HG02588 (cell line): ENCODE results near the gene UNC5A.

Experiments used
- ATAC-seq: cut with Tn5 transposase; IDR thresholded peaks from one replicate; pipeline ENCODE4 v1.9.1; 2021; ENCODE audit warnings: mild to moderate bottlenecking, moderate library complexity; ENCODE audit not compliant: unreplicated experiment

The UNC5A gene

DNA sequence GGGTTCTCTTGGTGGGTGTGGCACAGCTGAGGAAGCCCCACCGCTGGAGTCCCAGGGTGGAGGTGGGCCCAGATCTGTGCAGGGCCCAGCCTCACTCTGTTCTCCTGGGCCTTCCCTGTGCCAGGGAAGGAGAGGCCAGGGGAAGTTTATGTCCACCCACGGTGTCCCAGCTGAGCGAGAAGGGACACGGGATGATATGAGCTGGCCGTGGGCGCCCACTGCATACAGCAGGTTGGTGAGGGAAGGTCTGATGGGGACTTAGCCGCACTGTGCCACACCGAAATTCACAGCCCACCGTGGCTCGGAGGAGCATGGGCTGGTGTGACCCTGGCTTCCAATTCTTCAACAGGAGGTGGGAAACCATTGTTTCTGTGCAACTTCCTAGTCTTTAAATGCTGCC, 33.9 kb downstream of the UNC5A start:
- no peak for ATAC-seq

DNA sequence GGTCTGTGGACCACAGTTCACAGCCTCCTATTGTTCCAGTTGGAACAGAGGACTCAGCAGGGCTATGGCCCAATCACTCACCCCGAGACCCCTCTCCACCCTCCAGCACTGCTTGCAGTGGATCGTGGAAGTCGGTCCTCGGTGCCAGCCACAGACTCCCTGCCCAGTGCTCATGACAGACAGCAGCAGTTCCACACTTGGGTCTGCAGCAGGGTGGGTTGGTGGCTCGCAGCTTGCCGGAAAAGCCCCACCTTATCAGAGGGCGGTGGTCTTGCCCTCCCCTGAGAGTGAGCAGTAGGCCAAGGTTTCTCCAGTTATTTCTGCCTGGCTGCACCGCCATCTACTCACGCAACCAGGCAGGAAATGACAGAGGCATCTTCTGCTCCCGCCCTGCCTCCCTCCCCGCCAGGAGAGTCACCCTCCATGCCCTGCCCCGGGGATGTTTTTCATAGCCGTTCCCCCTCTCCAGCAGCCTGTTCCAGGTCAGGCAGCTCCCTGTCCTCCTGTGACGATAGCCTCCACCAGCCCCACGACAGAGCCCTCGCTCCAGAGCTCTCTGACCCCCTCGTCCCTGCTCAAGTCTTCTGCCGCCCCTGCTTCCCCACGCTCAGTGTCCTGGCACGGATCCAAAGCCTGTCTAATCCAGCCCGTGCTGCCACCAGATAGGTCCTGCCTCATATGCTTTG, 34.5 kb downstream of the UNC5A start:
- no peak for ATAC-seq

DNA sequence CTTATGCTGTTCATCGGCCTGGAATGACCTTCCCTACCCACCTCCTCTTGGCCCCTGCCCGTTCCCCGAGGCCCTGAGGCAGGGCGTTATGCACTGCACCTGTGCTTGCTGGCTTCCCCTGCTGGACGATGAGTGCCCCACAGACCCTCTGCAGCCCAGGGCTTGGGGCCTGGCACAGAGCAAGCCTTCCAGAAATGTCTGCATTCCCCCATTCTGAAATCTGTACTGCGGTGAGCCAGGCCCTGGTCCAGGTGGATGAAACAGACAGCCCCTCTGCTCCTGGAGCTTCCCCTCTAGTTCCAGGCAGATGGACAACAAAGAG, 35.0 kb downstream of the UNC5A start:
- ATAC-seq, result no peak

DNA sequence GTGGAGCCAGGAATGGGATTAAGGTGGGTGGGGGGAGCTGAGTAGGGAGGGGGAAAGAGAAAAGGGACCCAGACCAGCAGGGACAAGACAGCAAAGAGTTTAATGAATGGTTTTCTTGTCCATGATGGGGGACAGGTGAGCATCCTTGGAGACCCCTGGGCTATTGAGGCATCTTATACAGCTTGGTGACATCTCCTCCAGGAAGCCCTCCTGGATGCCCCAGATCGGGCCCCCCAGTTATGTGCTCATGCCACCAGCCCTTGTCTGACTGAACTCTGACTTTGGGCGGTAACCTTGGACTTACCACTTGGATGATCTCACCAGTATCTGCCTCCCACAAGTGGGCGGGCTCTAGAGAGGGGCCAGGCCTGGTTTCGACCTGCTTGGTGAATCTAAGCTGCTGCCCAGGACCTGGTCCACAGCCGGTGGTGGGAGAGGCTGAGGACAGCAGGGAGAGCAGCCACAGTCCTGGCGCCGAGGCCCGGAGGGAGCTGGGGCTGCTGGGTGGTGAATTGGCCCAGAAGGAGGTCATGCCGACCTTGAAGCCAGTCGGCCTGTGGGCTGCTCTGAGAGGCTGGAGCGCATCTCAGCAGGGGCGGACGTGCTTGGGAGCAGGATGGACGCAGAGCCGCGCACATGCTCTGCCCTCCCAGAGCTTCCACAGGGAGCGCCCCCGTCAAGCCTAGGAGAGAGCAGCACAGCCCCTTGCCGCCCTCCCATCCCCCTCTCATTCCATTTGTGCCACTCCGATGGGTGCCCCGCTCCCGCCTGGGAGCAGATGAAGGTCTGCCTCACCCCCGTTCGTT, 36.2 kb downstream of the UNC5A start:
- no peak for ATAC-seq

DNA sequence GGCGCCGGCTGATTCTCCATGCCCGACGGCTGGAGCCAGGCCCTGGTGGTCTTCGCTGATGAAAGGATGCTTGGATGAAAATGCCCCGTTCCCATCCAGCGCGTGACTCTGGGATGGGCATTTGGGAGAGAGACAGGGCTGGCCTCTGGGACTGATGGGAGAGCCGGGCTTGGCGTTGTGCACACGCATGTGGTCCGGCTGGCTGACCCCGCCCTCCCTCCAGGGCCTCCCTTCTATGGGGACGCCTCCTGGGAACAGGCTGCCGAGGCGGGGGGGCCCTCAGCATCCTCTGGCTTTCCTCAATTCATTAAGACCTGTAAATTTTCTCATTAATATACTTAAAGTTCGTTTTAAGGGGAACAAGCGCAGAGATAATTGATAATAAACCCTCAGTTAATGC, 36.8 kb downstream of the UNC5A start:
- ATAC-seq, result no peak

DNA sequence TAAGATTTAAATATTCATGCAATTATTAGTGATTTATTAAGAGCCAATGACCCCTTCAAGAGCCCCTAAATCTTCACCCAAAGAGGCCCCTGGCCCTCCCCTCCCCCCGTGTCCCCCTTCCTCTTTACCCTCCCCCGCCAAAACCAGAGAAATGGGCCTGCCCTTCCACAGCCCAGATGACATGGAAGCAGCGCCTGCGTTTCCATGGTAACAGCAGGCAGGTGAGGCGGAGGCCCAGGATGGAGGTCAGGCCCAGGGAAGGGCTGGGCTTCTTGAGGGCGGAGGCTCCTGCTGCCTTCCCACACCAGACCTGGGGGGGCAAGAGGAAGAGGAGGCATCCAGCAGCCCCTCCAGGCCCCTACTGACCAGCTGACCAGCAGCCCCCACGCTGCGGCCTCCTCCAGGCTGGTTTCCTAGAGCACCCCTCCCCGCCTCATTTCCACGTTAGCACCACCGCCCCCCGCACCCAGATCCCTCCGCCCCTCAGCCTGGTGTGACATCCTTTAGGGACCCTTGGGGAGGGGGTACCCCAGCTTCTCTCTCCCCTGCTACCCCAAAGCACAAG, 37.4 kb downstream of the UNC5A start:
- ATAC-seq, result no peak

DNA sequence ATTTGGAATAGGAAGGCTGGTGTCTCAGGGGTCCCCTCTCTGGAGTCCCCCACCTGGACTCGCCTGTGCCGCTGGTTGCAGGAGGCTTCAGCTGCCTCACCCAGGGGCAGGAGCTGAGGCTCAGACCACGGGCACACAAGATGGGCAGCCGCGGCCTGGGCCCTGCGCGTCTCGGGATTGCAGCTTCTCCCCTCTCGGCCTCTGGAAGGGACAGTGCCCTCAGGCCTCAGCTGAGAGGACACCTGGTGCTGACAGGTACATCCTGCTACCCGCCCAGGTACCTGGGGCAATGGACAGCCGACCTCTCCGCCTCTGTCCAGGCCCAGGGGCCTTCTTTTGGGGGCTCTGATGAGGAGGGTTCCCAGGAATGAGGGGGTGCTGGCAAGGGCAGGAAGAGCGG, 38.3 kb downstream of the UNC5A start:
- ATAC-seq, result no peak

DNA sequence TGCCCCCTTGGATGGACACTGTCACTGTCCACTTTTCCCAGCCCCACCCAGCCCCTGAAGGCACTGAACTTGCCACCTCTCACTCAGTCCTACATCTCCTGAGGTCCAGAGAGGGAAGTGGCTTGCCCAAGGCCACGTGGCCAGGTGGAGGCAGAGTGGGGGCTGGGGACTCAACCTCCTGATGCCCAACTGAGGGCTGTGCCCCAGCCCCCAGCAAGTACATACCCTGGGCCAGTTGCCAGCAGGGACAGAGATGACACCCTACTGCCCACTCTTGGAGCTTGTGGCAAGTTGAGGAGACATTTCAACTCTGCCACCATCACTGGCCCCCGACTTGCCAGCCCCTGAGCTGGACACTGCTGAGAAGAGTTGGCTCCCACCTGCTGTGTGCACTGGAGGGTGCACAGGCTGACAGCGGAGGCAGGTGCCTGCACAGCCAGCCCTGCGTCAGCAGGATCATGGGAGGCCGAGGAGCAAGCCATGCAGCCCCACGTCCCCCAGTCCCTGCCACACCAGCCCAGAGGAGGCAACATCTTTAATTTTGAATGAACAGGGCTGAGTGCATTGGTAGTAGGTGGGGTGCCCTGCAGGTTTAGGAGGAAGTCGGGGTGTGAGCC, 39.4 kb downstream of the UNC5A start:
- no peak for ATAC-seq

DNA sequence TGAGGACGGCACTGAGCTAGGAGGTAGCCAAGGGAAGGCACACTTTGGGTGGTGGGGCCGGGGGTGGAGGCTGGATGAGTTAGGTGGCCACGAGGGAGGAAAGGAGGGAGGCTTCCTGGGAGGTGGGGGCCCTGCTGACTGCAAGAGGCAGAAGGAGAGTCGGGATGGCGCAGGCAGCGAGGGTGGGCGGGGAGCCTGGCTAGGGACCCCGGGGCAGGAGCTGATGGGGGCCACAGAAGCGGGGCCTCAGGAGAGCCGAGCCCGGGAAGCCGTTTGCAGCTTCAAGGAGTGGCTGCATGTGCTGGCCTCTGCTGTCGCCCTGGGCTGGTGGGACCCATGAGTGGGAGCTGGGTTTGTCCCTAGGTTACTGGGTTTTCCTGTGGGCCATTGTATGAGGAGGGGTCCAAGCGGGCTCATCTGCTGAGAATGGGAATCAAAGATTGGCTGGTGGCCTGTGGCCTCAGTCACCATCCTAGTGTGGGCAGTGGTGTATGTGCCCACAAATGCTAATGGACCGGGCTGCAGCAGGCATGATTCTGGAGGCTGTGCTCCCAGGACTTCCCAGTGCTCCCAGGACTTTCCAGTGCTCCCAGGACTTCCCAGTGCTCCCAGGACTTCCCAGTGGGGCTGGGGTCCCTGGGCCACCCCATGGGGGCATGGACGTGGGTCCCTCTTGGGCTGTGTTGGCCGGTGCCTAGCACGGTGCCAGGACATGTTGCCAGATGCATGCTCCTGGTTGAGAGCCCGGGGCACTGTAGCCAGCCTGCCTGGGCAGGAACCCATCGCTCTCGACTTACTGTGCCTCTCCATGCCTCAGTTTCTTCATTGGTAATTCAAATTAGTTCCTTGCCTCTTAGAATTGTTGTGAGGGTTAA, 40.2 kb downstream of the UNC5A start:
- ATAC-seq, result no peak

DNA sequence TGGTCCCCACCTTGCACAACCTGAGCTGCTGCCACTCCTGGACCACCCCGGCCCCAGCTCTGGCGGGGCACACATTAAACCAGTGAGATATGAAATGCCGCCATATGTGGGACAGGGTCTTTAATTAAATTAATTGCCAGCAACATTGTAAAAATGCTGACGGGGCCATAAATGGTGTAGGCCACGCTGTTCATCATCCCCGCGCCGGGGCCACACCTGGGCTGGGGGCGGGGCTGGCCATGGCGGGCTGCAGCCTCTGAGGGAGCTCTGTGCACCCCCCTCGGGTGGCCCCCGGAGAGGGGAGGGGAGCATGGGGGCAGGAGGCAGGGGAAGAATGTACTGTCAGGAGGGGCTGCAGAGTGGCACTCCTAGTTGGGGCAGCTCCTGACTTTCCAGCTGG, 41.0 kb downstream of the UNC5A start:
- no peak for ATAC-seq

DNA sequence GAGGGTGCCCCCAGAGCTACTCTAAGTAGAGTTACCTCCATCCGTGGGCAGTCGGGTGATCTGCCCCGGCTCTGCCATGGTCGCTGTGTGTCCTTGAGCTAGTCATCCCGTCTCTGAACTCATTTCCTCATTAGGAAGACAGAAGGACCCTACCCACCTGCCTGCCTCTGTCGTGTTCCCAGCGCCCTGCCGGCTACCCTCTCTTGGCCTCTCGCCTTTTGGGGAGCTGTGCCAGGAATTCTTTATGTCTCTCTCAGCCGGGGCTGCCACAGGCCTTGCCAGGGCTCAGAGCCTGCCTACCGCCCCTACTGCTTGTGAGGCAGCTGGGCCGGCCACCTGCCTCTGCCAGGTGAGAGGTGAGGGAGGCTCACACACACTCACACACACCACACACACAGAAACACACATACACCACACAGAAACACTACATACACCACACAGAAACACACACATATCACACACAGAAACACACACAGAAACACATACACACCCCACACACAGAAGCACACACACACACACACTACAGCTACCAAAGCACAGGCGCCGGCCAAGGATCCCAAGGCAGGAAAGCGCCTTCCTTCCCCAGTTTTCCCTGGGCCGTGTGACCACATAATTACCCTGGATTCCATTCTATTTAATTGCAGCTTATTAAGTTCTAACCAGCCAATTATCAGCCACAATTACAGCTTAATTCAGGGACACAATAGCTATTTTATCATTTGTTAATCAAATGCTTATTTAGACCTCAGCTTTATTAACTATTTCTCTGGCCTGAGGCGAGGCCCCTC, 41.7 kb downstream of the UNC5A start:
- no peak for ATAC-seq

DNA sequence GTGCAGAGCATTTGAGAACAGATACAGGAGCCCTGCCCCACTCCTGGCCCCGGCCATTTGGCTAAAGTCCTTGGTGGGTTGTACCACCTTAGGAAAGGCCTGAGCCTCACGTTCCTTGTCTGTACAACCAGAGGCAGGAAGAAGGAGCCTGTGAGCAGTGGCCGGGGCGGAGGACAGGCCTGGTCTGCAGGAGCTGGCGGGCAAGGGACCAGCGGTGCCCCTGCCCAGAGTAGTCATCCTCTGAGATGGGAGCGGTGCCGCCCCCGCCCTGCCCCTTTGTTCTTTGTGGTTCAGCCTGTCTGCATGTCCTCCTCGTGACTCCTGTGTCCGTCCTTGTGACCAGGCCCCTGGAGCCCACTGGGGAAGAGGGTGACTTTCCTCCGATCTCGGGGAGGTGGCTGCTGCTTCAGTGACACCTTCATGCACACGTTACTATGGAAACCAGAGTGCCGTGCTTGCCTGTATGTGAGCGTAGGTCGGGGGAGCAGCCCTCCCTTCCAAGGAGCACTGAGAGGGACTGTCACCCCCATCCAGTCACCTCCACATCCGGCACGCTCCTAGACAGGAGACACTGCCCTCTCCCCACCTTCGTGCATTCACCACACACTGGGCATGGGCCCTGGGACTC, 42.9 kb downstream of the UNC5A start:
- ATAC-seq, result no peak

DNA sequence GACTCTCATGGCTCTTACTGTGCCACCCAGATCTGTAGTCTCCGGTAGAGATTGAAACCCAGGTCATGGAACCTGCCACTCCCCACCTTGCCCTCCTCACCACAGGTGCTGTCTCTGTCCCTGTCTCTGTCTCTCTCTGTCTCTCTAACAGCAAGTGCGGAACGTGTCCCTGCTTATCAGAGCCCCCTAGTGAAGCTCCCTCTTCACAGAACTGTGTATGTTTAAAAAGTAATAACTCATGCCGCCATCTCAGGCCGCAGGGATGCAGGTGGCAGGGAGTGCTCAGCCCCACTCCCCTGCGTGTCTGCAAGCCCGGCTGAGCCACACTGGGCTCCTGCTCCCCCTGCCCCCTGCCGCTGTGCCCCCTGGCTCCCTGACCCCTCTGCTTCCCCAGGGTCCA, 43.8 kb downstream of the UNC5A start:
- no peak for ATAC-seq

DNA sequence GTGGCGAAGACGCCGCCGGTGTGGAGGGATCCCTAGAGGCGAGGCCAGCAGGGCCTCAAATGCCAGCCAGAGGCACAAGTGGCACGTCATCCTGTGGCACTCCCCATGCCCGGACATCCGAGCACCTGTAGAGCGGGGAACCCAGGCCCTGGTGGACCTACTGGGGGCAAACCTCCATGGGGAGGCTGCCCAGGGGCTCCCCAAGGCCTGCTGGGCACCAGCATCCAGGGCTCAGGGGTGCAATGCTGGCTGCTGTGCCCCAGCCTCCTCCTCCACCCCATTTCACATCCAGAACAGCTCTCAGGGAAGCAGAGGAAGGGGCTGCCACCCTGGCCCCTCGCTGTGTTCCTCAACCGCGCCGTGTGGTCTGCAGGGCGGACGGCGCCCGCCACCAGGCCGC, 45.2 kb downstream of the UNC5A start:
- no peak for ATAC-seq

DNA sequence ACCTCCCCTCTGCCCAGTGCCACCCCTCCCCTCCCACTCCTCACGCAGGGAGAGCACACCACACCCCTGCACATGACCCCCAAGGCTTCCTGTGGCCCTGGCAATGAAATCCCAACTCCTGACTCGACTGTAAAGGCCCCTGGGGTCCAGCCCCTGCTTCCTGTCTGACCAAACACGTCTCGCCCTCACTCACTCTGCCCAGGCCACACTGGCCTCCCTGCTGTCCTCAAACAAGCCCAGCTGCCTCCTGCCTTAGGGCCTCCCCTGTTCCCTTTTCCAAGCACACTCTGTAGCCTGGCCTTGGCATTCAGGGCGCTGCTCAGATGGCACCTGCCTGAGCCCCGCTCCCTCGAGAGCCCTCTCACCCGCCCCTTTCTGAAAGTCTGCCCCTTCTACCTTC, 46.4 kb downstream of the UNC5A start:
- ATAC-seq, result no peak

DNA sequence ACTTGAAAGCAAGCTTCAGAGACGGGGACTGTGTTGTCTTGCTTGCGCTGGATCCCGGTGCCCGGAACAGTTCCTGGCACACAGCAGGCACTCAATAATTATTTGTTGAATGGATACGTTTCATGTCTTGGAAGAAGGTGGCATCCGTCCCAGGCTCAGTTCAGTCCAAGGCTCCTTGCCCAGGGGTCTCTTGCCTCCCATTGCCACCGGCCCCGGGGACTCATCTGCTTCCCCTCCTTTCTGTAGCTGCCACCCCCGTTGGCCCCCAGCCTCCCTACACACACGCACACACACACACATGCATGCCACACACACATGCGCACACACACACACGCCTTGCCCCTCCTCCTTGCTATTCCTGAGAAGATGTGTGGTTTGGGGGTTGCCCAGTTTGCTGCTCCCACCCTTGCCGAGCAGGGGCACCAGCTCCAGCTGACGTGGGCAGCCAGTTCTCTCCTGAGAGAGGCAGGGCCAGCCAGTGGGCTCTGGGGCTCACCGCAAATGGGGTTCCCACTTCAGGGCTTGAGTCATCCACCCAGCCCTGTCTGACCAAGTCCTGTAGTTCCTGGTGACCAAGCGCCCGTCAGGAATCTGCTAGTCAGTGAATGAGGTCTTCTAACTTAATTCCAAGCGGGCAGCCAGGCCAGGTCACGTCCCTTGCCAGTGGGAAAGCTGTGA, 47.0 kb downstream of the UNC5A start:
- no peak for ATAC-seq

DNA sequence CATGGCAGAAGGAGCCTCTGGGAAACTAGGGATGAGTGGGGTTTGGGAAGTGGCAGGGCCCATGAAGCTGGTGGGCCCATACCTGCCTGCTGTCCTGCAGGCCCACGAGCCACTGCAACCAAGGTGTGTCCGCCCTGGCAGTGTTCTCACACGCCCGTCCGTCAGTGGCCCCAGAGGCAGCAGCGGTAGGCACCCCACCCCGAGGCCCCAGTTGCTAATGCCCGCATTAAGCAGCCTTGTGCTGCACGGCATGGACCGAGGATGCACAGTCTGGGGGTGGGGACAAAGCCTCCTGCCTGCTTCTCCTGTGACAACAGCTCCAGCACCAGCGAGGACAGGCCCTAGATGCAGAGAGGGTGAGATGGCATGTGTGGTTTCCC, 47.5 kb downstream of the UNC5A start:
- ATAC-seq, result no peak

DNA sequence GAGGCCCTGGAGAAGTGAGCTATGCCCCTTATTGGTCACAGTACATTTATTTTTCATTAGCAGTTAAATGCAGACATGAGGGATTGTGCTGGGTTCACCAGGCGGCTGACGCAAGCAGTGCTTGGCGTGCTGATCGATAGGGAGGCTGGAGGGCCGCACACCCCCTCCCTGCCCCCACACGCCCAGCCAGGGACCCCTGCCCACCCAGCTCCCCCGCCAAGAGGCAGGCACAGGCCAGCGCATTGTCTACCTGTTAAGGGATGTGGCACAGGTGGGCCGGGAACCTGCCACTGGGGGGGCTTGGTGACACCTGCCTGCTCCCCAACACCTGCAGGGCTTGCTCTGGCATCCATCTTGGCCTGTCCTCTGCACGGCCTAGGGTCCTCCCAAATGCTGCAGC, 49.6 kb downstream of the UNC5A start:
- no peak for ATAC-seq

DNA sequence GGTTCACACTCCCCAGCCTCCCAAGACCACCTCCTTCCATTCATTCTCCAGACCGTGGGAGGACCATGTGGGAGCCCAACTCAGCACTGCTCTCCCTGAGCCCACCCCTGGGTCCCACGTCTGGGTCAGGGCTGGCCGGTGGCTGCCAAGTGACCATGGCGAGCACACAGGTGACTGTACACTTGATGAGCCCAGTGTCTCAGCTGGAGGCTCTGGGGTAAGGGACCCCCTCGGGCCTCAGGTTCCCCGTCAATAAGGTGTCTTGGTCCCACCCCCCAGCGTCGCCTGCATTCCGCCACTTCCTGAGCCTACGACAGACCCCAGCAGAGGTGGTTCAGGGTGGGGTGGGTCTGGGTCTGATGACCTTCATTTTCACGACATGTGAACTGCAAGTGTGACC, 50.0 kb downstream of the UNC5A start:
- no peak for ATAC-seq
